HG03045 (cell line): Measurements from ENCODE around the gene ARHGAP45.

ENCODE experiments used
- ATAC-seq: cut with Tn5 transposase; IDR thresholded peaks from one replicate; pipeline ENCODE4 v1.9.1; 2021; ENCODE audit warnings: mild to moderate bottlenecking, moderate library complexity; ENCODE audit not compliant: unreplicated experiment

The ARHGAP45 gene

DNA sequence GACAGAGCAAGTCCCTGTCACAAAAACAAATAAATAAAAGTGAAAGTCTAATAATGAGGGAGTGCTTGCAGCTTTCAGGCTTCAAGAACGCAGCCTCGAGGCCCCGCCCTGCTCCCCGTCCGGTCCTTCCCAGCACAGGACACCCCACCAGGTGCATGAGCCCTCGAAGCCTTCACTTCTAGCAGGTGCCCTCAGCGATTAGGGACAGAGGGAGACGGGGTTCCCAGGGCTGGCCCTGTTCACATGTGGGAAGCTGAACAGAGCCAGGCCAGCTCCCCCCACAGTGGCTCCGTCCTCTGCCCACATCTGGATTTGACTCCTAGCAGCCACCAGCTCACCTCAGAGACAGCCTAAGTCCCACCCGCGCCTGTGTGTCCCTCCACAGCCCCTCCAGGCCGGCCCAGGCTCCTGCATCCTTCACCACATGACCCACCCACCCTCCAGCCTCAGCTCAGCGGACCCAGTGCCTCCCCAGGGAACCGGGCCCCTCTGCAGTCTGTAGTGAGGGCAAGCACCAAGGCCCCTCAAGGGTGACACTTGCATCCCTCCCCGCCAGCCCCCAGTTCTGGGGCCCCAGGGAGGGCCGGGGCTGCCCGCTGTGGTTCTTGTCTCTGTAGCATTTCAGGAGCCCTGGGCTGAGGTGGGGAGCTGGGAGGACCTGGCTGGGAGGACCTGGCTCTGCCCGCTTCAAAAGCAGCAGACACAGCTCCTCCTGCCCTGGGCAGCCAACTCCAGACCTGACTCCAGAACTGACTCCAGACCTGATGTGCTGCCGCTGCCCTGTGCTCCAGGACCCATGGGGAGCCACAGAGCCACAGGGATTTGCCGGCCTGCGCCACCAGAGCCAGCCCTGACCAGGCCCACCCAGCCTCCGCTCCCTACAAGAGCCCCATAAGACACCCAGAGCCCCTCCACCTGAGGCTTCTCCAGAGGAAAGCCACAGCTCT is 64.1 kb downstream of the ARHGAP45 start:
- no peak for ATAC-seq

DNA sequence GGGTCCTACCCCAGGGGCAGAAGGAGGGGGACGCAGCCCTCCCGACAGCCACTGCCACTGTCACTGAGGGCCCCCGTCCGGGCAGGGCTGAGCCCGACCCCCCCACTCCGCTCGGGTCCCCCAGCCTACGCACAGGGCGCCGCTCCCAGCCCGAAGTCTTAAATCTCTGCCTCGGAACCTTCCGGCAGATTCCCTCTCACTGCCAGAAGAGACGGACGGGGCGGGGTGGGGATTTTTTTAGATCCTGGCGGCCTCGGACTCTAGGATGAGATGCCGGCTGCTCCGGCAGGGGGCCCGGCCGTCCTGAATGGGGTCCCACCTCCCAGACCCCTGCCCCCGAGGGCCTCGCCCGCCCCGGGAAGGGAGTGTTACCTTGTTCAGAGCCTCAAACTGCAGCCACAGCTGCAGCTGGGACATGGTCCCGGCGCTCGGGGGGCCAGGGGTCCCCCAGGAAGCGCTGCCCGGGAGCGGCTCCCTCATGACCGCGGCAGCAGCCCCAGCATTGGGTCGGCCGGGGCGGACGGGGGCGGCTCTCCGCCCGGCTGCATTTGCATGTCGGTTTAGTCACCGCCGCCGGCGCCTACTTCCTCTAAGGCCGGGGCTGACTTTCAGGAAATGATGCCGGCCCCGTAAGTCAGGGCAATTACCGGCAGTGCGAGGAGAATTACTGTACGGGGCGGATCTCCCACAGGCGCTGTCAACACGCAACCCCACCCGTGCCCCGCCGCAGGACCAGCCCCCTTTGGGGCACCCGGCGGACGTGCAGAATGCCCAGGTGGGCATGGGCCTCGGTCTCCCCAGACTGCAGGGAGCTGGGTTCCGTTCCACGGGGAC is 65.0 kb downstream of the ARHGAP45 start:
- ATAC-seq = peak; percentile 35

DNA sequence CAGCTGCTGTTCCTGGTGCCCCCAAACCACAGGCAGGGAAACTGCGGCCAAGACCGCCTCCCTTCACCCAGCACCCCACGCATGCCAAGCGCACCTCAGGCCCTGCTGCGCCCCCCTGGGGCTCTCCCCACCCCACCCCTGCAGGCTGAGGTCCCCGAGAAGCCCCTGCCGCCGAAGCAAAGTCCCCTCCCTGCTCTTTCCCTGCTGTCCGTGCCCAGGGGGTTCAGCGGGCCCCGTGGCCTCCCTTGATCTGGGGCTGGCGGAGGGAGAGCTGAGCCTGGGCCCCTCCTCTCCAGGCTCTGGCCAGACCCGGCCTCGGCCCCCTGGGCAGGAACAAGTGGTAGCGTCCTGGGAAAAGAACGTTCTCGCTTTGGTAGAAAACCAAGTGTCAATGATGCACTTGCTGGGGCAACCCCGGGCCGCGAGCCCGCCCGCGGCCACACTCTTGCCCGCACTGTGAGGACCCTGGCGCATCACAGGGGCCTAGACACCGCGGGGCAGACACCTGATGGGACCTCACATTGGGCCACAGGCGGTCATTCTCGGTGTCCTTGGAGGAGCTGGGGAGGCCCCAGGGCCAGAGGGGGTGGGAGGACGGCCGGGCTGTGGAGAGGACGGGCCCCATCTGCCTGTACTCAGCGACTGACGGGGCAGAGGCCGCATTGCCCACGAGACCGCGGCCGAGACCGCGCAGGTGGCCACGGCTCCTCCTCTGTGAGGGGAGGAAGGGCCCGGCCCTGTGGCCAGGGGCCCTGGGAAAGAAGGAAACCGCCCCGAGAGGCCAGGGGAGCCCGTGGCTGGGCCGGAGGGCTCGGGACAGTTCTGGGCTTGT is 65.8 kb downstream of the ARHGAP45 start:
- ATAC-seq = peak; percentile 16

DNA sequence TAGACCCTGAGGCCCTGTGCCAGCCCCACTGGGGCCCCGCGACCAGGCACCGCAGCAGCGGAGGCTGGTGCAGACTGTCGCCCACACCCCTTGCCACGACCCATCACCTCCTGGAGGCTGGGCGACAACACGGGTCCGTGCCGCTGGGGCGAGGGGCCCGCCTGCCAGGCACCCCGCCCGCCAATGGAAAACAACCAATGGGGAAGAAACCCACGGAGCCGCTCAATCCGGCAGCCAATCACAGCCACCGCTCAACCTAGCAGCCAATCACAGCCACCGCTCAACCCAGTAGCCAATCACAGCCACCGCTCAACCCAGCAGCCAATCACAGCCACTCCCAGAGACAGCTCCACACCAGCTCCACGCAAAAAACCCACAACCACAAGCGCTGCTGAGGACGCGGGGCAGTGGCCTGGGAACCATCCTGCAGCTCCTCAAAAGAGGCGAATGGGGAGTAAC is 66.5 kb downstream of the ARHGAP45 start:
- peak; percentile 62 for ATAC-seq

DNA sequence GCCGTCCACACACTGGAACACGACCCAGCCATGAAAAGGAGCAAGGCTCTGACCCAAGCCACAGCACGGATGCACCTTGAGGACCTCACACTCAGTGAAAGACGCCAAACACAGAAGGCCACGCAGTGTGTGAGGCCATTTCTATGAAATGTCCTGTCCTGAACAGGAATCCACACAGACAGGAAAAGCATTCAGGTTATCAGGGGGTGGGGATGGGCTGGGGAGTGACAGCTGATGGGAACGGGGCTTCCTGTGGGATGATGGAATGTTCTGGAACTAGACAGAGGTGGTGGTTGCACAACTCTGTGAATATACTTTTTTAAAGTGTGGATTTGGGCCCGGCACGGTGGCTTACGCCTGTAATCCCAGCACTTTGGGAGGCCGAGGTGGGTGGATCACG is 67.5 kb downstream of the ARHGAP45 start:
- no peak for ATAC-seq

DNA sequence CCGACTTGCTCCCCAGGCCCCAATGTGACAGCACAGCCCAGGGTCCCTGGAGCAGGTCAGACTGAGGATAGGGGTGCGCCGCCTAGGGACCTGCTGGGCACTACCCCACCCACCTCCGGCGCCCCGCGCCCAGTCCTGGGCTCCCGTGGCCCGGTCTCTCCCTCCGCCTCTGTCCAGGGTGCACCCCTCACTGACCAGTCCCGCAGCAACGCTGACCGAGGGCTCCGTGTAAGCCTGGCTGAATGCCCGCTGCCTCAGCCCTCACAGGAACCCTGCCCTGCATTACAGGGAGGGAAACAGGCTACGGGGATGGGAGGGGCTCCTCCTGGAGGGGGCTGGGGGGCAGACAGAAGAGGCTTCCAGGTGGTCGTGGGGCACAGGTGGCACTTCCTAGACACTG is 68.5 kb downstream of the ARHGAP45 start:
- ATAC-seq = no peak

DNA sequence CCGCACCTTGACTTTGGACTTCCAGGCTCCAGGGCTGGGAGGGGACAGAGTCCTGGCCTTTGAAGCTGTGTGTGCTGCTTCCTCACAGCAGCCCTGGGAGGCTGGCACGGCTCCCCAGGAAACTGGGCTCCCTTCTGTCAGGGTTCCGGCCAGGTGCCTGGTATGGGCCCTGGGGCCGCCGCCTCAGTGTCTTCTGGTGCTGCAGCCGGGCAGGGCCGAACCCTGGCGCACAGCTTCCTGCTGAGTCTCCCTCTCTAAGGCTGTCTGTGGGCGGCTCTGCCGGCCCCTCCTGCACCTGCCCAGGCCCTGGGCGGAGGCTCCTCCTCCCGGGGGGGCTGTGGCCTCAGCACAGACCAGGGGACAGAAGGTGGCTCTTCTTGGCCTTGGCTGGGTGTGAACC is 69.2 kb downstream of the ARHGAP45 start:
- ATAC-seq = no peak
